ENCODE data around the gene NUDT5.
A peak's percentile ranks its signal among the peaks of the same experiment; 100 is the strongest.
"Not testable (repeated sequence)": the region's sequence is repeated elsewhere in the genome, so short reads cannot be mapped to it uniquely, and the experiment has no call there.

NUDT5 gene

DNA sequence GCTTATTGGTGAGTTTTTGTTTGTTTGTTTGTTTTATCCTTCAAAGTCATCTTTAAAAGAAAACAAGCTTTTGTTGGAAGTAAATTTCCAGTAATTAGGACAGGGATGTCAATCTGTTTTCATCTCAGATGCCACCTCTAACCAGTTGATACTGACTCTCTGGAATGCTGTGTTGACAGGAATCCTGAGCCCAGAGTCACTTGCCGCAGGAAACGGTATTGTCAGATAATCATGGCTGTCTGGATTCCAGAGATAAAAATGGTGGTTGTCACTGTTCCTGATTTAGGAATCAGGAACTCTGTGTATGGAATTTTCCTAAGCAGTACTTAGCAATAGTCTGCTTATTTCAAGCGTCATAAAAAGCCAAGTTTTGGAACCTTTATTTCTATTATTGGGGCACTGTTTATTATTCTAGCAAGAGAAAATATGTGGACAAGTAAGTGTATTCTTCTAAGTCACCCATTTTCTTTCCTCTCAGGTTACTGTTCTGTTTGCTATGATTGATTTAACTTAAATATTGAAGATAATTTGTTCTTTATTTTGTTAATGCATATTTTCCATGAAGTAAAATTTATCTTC is 39.5 kb upstream of the NUDT5 start:
- TF ChIP-seq, protein P1, sequence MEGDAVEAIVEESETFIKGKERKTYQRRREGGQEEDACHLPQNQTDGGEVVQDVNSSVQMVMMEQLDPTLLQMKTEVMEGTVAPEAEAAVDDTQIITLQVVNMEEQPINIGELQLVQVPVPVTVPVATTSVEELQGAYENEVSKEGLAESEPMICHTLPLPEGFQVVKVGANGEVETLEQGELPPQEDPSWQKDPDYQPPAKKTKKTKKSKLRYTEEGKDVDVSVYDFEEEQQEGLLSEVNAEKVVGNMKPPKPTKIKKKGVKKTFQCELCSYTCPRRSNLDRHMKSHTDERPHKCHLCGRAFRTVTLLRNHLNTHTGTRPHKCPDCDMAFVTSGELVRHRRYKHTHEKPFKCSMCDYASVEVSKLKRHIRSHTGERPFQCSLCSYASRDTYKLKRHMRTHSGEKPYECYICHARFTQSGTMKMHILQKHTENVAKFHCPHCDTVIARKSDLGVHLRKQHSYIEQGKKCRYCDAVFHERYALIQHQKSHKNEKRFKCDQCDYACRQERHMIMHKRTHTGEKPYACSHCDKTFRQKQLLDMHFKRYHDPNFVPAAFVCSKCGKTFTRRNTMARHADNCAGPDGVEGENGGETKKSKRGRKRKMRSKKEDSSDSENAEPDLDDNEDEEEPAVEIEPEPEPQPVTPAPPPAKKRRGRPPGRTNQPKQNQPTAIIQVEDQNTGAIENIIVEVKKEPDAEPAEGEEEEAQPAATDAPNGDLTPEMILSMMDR (IDR thresholded peaks at IDR 0.05; ENCODE audit: borderline replicate concordance, insufficient read depth, low read depth, low read length) = no peak
- H3K4me3 ChIP-seq (ENCODE audit: low read depth, low read length) = no peak overlapping the region

DNA sequence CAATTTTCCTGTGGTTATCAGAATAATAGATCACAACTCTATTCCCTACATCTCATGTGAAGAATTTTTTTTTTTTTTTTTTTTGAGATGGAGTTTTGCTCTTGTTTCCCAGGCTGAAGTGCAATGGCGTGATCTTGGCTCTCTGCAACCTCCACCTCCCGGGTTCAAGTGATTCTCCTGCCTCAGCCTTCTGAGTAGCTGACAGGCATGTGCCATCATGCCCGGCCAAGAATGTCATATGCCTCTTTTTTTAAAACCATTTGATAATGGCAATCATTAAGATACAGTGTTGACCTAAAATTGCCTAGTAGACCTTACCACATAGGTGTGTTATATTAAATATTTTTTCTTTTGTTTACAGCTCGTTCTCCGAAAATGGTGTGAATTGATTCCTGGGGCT is 39.0 kb upstream of the NUDT5 start:
- H3K4me3 ChIP-seq (ENCODE audit: low read depth, low read length) = not testable (repeated sequence)

GRCh38 chr10:12228851-12229250 is 33.2 kb upstream of the NUDT5 start:
- no peak overlapping the region for H3K4me3 ChIP-seq (ENCODE audit: low read depth, low read length)
- TF ChIP-seq, protein P1 (IDR thresholded peaks at IDR 0.05; ENCODE audit: borderline replicate concordance, insufficient read depth, low read depth, low read length) = no peak

GRCh38 chr10:12226438-12226837 is 30.7 kb upstream of the NUDT5 start:
- H3K4me3 ChIP-seq (ENCODE audit: low read depth, low read length) = not testable (repeated sequence)

DNA sequence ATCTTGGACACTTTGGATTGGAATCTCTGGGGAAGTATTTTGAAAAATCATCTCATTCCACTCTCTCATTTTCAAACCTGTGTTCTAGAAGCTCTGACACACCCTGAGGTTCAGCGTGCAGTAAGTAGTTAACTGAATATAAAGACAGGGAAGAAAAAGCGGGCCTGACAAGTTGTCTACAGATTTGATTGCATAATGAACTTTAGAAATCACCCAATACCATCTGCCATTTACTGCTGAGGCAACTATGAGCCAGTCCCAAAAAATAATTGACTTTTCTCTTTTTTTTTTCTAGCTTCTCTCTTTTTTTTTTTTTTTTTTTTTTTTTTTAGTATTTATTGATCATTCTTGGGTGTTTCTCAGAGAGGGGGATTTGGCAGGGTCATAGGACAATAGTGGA is 29.8 kb upstream of the NUDT5 start:
- no peak overlapping the region for H3K4me3 ChIP-seq (ENCODE audit: low read depth, low read length)
- TF ChIP-seq, protein P1 (IDR thresholded peaks at IDR 0.05; ENCODE audit: borderline replicate concordance, insufficient read depth, low read depth, low read length) = no peak

GRCh38 chr10:12221323-12222298 is 25.9 kb upstream of the NUDT5 start:
- no peak overlapping the region for H3K4me3 ChIP-seq (ENCODE audit: low read depth, low read length)
- TF ChIP-seq, protein P1 (IDR thresholded peaks at IDR 0.05; ENCODE audit: borderline replicate concordance, insufficient read depth, low read depth, low read length) = no peak

GRCh38 chr10:12218991-12219390 is 23.3 kb upstream of the NUDT5 start:
- H3K4me3 ChIP-seq (ENCODE audit: low read depth, low read length) = no peak overlapping the region
- TF ChIP-seq, protein P1 (IDR thresholded peaks at IDR 0.05; ENCODE audit: borderline replicate concordance, insufficient read depth, low read depth, low read length) = no peak

- H3K4me3 ChIP-seq (ENCODE audit: low read depth, low read length) = no peak overlapping the region
- TF ChIP-seq, protein P1 (IDR thresholded peaks at IDR 0.05; ENCODE audit: borderline replicate concordance, insufficient read depth, low read depth, low read length) = peak; percentile 40; the same call in 1 of the 2 replicates
These were observed 19.1 kb upstream of the NUDT5 start for GRCh38 chr10:12214763-12215218.

Data from GM12875 (cell line).